NOMO-1 treated with DMSO at 0.1 percent for 48 hours (cell line): ENCODE results near the gene KNTC1.
"Not testable (repeated sequence)": the region's sequence is repeated elsewhere in the genome, so short reads cannot be mapped to it uniquely, and the experiment has no call there.

ENCODE experiments used
- DNase-seq: peaks from one replicate; lab custom pipeline; 2025; ENCODE audit not compliant: unreplicated experiment; lab: John Stamatoyannopoulos, UW

The KNTC1 gene

GRCh38 chr12:122643207-122643805 is 116.3 kb downstream of the KNTC1 start:
- no peak for DNase-seq

GRCh38 chr12:122646517-122647217 is 119.6 kb downstream of the KNTC1 start:
- DNase-seq = peak; percentile 99

- DNase-seq = no peak
These were observed 124.6 kb downstream of the KNTC1 start for GRCh38 chr12:122651520-122652224.

- not testable (repeated sequence) for DNase-seq
These were observed 126.2 kb downstream of the KNTC1 start for GRCh38 chr12:122653291-122653690.

- no peak for DNase-seq
These were observed 129.2 kb downstream of the KNTC1 start for GRCh38 chr12:122656298-122656697.

GRCh38 chr12:122659579-122659978 is 132.5 kb downstream of the KNTC1 start:
- DNase-seq = no peak

GRCh38 chr12:122661246-122661645 is 134.2 kb downstream of the KNTC1 start:
- no peak for DNase-seq

- no peak for DNase-seq
These were observed 134.9 kb downstream of the KNTC1 start for GRCh38 chr12:122661938-122662337.

- no peak for DNase-seq
These were observed 138.3 kb downstream of the KNTC1 start for GRCh38 chr12:122665349-122665748.

GRCh38 chr12:122665759-122666158 is 138.7 kb downstream of the KNTC1 start:
- no peak for DNase-seq

GRCh38 chr12:122668268-122668667 is 141.2 kb downstream of the KNTC1 start:
- DNase-seq = no peak

- no peak for DNase-seq
These were observed 142.5 kb downstream of the KNTC1 start for GRCh38 chr12:122669397-122670070.

GRCh38 chr12:122672515-122672914 is 145.5 kb downstream of the KNTC1 start:
- DNase-seq = no peak
